H1 (cell line): ENCODE measurements around the gene TSHR. TPM values are rescaled to one million over a fixed set of nuclear protein-coding genes. Genes with fewer than 3 reads are reported as not detected.

Source experiments
- CHD7 ChIP-seq: fragments of 300-600 bp; sonication (generic); IDR thresholded peaks from 2 replicates; pipeline ENCODE4 v1.7.1; 2012; ENCODE audit warnings: low read length, moderate library complexity, mild to moderate bottlenecking, inconsistent platforms; ENCODE audit not compliant: insufficient replicate concordance
- polyA plus RNA-seq, 7 experiments: library from polyadenylated mRNA; depleted of rRNA in 3 of 7; stranded (reverse) in 5 of 7; unstranded in 2 of 7; fragments of >200 nt in 5 of 7; fragments of 200-250 nt in 2 of 7; gene quantifications; 1 replicate in 5 of 7; 2 replicates in 1 of 7; 4 replicates in 1 of 7; pipeline versions ENCODE4 v1.2.1 to v1.2.3, GENCODE V29; 2011 to 2013; ENCODE audit warnings: missing spikeins in 2 of 7, mixed read lengths in 2 of 7
- total RNA-seq: library from RNA; stranded (reverse); fragmentation: NEBNext Ultra II Directional; extraction: Animal tissue kit (Norgen Biotek cat#: 25700); gene quantifications from 2 replicates; pipeline ENCODE4 v1.2.1, GENCODE V29; 2021

Gene TSHR
- total and polyA plus RNA-seq, 2 of the 8 experiments (the other 6 are each of a cell fraction or from before 2014, with no cell fraction given), result 0.27 TPM; not detected in 1

GRCh38 chr14:81132468-81132867, 177.0 kb downstream of the TSHR start (continued):
- TF ChIP-seq CHD7, result no peak
- TF ChIP-seq, all 59 proteins: peak for 0
